Sigmoid colon (tissue), 7 donors: ENCODE data around the gene TTC17. TPM values are rescaled to one million over a fixed set of nuclear protein-coding genes. Genes with fewer than 3 reads are reported as not detected.

Experiments used
- DNase-seq: peaks from one replicate; pipeline ENCODE4 v3.0.0-alpha.2; 2019
- H3K27ac ChIP-seq, 4 donors: fragments of 200-600 bp; sonication (generic); one replicate each; pipeline ENCODE4 v1.5.1; 2016 to 2019; ENCODE audit warnings: mild to moderate bottlenecking in 1 of 4
- H3K27me3 ChIP-seq, 3 donors: fragments of 200-600 bp; sonication (generic); one replicate each; pipeline ENCODE4 v1.5.1; 2019; ENCODE audit warnings: mild to moderate bottlenecking in 1 of 3
- H3K36me3 ChIP-seq, 4 donors: fragments of 200-600 bp; sonication (generic); one replicate each; pipeline ENCODE4 v1.5.1; 2016 to 2019
- H3K4me1 ChIP-seq, 4 donors: fragments of 200-600 bp; sonication (generic); one replicate each; pipeline ENCODE4 v1.5.1; 2017 to 2019
- H3K4me3 ChIP-seq, 4 donors: fragments of 200-600 bp; sonication (generic); one replicate each; pipeline ENCODE4 v1.5.1; 2017 to 2019; ENCODE audit warnings: mild to moderate bottlenecking in 2 of 4, moderate library complexity in 1 of 4
- H3K9me3 ChIP-seq, 4 donors: fragments of 200-600 bp in 3 of 4; sonication (generic) in 3 of 4; one replicate each; pipeline versions ENCODE4 v1.5.1 to v1.6.1; 2013 to 2019
- EP300 ChIP-seq, 4 donors: sonication (generic); formaldehyde crosslinking; IDR thresholded peaks; one replicate each; pipeline ENCODE4 v1.6.1; 2017; ENCODE audit warnings: antibody characterized with exemption in 4 of 4
- POLR2A ChIP-seq, 2 donors: fragments of 450-650 bp; IDR thresholded peaks; one replicate each; pipeline ENCODE4 v1.6.1; 2016; ENCODE audit warnings: antibody characterized with exemption in 2 of 2, mild to moderate bottlenecking in 2 of 2, moderate library complexity in 2 of 2
- POLR2AphosphoS5 ChIP-seq, 4 donors: sonication (generic); formaldehyde crosslinking; IDR thresholded peaks; one replicate each; pipeline ENCODE4 v1.6.1; 2017; ENCODE audit warnings: antibody characterized with exemption in 4 of 4
- WGBS, 2 donors: extraction: QIAGEN DNeasy Blood & Tissue Kit; methylation state at CpG; one replicate each; pipeline ENCODE4 v1.1.7; 2013; 5-methylcytosine and 5-hydroxymethylcytosine counted together
- intact Hi-C: fragments of 100-400 bp; cut with DNase I; formaldehyde crosslinking; loops from one replicate; pipeline ENCODE4 v1.15.1; 2023
- polyA plus RNA-seq, 3 donors: library from polyadenylated mRNA; stranded (reverse); fragments of 200-250 nt; gene quantifications; one replicate each; pipeline ENCODE4 v1.2.3, GENCODE V29; 2013
- total RNA-seq, 4 donors: library from RNA; depleted of rRNA; stranded (reverse); fragments of >200 nt; gene quantifications; one replicate each; pipeline ENCODE4 v1.1.0, GENCODE V29; 2016
- TF ChIP-seq, protein P1 (sequence below), 4 experiments: fragments of 450-650 bp in 3 of 4; fragments of 200-600 bp in 1 of 4; IDR thresholded peaks; one replicate each; pipeline ENCODE4 v1.5.1; 2016 to 2019; ENCODE audit warnings: antibody characterized with exemption in 4 of 4, mild to moderate bottlenecking in 3 of 4, moderate library complexity in 2 of 4
- donor health status: healthy with polysubstance abuse.
- donor health status: Bipolar disorder and iron deficiency.
- donor health status: healthy.

Gene TTC17
- total and polyA plus RNA-seq, 7 donors: 8.4 to 102 (median 79.2) TPM

DNA sequence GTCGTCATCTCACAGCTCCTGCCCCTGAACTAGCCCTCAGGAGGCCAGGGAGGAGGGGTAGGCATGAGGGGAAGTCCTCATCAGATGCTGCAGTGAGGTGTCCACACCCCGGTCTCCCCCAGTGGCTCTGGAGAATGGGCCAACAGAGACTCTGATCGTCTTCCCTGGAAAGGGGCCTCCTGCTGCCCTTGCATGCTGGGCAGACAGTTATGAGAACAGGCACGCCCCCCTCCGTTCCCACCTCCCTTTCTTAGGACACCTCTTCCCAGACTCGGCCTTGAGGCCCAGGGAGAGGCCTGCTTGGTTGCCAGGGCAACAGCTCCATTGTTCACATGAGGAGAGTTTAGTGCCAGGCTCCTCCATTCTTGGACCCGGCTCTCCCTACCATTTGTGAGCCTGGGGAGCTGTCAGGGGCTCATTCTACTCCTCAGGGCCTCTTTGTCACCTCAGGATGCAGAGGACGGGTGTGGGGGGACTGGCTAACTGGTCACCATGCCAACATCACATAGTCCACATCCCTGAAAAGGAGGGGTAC is 157.7 kb downstream of the TTC17 start:
- Histone ChIP-seq H3K9me3 (no peaks in the 10 kb centered on the region), H3K27me3 (no peaks in the 10 kb centered on the region), H3K4me1 (no peaks in the 10 kb centered on the region), H3K4me3 (no peak overlapping the region), H3K36me3 (no peaks in the 10 kb centered on the region), H3K27ac (no peak overlapping the region)
- DNase-seq: no peak
- 47 to 51% methylated on average over 8 of the region's 8 CpGs for WGBS, 2 donors
- intact Hi-C loops: no loop called here
- TF ChIP-seq POLR2AphosphoS5 (IDR thresholded peaks at IDR 0.05) (no peak), POLR2A (IDR thresholded peaks at IDR 0.05) (no peak), EP300 (IDR thresholded peaks at IDR 0.05) (no peak)
- TF ChIP-seq, protein P1, sequence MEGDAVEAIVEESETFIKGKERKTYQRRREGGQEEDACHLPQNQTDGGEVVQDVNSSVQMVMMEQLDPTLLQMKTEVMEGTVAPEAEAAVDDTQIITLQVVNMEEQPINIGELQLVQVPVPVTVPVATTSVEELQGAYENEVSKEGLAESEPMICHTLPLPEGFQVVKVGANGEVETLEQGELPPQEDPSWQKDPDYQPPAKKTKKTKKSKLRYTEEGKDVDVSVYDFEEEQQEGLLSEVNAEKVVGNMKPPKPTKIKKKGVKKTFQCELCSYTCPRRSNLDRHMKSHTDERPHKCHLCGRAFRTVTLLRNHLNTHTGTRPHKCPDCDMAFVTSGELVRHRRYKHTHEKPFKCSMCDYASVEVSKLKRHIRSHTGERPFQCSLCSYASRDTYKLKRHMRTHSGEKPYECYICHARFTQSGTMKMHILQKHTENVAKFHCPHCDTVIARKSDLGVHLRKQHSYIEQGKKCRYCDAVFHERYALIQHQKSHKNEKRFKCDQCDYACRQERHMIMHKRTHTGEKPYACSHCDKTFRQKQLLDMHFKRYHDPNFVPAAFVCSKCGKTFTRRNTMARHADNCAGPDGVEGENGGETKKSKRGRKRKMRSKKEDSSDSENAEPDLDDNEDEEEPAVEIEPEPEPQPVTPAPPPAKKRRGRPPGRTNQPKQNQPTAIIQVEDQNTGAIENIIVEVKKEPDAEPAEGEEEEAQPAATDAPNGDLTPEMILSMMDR (IDR thresholded peaks at IDR 0.05): no peak

DNA sequence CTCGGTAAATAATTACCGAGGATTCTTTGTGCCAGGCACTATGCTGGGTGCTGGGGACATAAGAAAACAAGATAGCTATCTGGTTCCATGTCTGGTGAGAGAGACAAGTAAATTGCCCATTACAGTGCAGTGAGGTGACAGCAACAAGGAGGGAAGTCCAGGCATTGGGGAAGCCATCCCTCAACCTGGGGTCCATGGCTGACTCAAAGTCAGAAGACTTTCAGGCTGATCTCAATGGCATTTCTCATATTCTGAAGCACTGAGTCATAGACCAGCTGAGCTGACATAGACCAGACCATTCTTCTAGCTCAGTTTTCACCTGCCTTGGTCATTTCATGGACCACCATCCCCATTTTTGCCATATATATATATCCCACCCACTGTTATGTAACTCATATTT is 158.8 kb downstream of the TTC17 start:
- WGBS, 2 donors: 72 to 94% methylated on average over 2 of the region's 2 CpGs
- TF ChIP-seq, protein P1 (IDR thresholded peaks at IDR 0.05): no peak
- TF ChIP-seq POLR2AphosphoS5 (IDR thresholded peaks at IDR 0.05) (no peak), POLR2A (IDR thresholded peaks at IDR 0.05) (no peak), EP300 (IDR thresholded peaks at IDR 0.05) (no peak)
- H3K36me3 ChIP-seq: no peaks in the 10 kb centered on the region
- no peaks in the 10 kb centered on the region for H3K9me3 ChIP-seq
- no peak overlapping the region for H3K27ac ChIP-seq
- intact Hi-C loops: no loop called here
- H3K4me1 ChIP-seq: no peaks in the 10 kb centered on the region
- H3K4me3 ChIP-seq: no peak overlapping the region
- H3K27me3 ChIP-seq: no peaks in the 10 kb centered on the region
- no peak for DNase-seq

DNA sequence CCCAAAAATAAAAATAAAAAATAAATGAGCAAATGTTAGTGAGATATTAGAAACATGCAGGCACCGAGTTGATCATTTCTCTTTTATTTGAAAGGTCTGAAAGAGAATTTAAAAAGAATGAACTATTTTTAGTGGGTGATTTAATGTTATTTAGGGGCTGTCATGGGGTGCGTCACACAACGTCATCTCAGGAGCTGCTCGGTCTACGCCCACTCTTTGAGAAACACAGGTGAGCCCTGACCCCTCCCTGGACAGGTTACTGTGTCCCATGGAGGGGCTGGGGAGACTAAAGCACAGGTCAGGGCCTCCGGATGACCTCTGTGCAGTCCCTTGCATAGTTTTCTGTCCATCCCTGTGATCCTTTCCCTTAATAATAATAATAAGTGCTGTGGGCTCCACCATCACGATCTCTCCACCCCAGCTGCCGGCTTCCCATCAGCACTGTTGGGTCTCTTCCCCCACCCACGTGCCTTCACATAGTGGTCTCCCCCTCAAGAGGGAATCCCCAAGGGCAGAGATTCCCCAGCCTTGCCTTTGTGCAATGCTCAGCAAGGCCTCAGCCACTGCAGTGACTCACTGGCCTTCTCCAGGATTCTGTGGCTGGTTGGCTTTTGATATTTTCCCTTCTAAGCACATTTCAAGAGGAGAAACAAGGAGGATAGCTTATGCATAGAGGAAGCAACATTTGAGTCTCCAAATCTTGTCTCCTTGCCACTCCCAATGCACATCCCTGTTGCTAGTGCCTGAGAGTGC is 159.9 kb downstream of the TTC17 start:
- Histone ChIP-seq H3K4me1 (no peaks in the 10 kb centered on the region), H3K27me3 (no peaks in the 10 kb centered on the region), H3K27ac (no peak overlapping the region), H3K36me3 (no peaks in the 10 kb centered on the region), H3K9me3 (no peaks in the 10 kb centered on the region), H3K4me3 (no peak overlapping the region)
- intact Hi-C loops: no loop called here
- DNase-seq: no peak
- TF ChIP-seq, protein P1 (IDR thresholded peaks at IDR 0.05): no peak
- no peak for TF ChIP-seq POLR2AphosphoS5 (IDR thresholded peaks at IDR 0.05)
- TF ChIP-seq POLR2A (IDR thresholded peaks at IDR 0.05): no peak
- TF ChIP-seq EP300 (IDR thresholded peaks at IDR 0.05): no peak
- 71 to 73% methylated on average over 9 of the region's 9 CpGs for WGBS, 2 donors

DNA sequence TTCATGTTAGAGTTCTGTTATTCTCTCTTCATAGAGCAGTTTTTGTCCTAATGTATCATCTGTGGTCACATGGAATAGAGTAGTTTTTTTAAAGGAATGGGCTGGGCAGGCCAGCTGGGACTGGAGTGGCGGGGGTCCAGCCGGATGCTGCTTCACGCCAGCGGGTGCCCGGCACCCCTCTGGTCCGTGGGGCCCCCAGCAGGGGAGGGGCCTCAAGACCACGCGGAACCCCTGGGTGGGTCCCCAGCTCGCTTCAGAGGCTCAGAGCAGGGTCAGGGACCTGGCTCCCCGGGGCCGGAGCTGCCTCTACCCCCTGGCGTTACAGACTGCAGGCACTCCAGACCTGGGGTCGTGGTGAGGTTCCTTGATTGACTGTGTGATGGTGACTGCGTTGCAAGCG is 162.8 kb downstream of the TTC17 start:
- WGBS, 2 donors: 90 to 91% methylated on average over 15 of the region's 15 CpGs
- no peaks in the 10 kb centered on the region for H3K9me3 ChIP-seq
- no peak for TF ChIP-seq POLR2AphosphoS5 (IDR thresholded peaks at IDR 0.05)
- TF ChIP-seq, protein P1 (IDR thresholded peaks at IDR 0.05): no peak
- no peaks in the 10 kb centered on the region for H3K36me3 ChIP-seq
- no peak overlapping the region for H3K4me3 ChIP-seq
- H3K4me1 ChIP-seq: no peaks in the 10 kb centered on the region
- H3K27ac ChIP-seq: no peak overlapping the region
- H3K27me3 ChIP-seq: no peaks in the 10 kb centered on the region
- intact Hi-C loops: no loop called here
- DNase-seq: no peak
